ENCODE data around the gene PRRT1. TPM values are rescaled to one million over a fixed set of nuclear protein-coding genes. Genes with fewer than 3 reads are reported as not detected.

PRRT1 gene
- total RNA-seq, 1 donor from 2014 or later, result 1.4 TPM

GRCh38 chr6:32184084-32184640, 32.4 kb upstream of the PRRT1 start, which contains the start of gene AGER:
AGER (minus strand) TSS chr6:32184253; CDS start chr6:32184222, 31 bp downstream.
- intact Hi-C loops (cut with DNase I), result loop anchor here (10.0 kb wide), 1 partner anchor 639 kb away; the partner anchor contains the start of genes ATP6V1G2, DDX39B and NFKBIL1
- no peak for TF ChIP-seq CTCF (IDR thresholded peaks at IDR 0.05)
- peaks cover 44 to 48% of the 10 kb centered on the region in 2 donors for H3K36me3 ChIP-seq
- H3K27me3 ChIP-seq, result no peaks in the 10 kb centered on the region
- H3K4me1 ChIP-seq, result peaks cover 1 to 19% of the 10 kb centered on the region in 2 donors
- no peaks in the 10 kb centered on the region for H3K9me3 ChIP-seq
- H3K4me3 ChIP-seq, result no peak within 1 kb of the TSS
- H3K27ac ChIP-seq, result peak within 1 kb of the TSS; percentile 59 to 77
- no peak for DNase-seq (ENCODE audit: low spot score in 2 of 2)

- Histone ChIP-seq H3K9me3 (no peaks in the 10 kb centered on the region), H3K36me3 (peaks cover 44 to 48% of the 10 kb centered on the region in 2 donors), H3K4me3 (no peak overlapping the region), H3K27ac (peak overlapping the region; percentile 20 to 77), H3K4me1 (peaks cover 3 to 20% of the 10 kb centered on the region in 2 donors), H3K27me3 (no peaks in the 10 kb centered on the region)
- TF ChIP-seq CTCF (IDR thresholded peaks at IDR 0.05), result no peak
- DNase-seq (ENCODE audit: low spot score in 2 of 2), result no peak
- intact Hi-C loops (cut with DNase I), result loop anchor here (10.0 kb wide), 1 partner anchor 639 kb away; the partner anchor contains the start of genes ATP6V1G2, DDX39B and NFKBIL1
Measured at GRCh38 chr6:32183483-32184083, 31.8 kb upstream of the PRRT1 start.

- peak overlapping the region; percentile 13 to 27 for H3K27ac ChIP-seq
- H3K4me3 ChIP-seq, result no peak overlapping the region
- no peak for TF ChIP-seq CTCF (IDR thresholded peaks at IDR 0.05)
- no peak for DNase-seq (ENCODE audit: low spot score in 2 of 2)
- H3K9me3 ChIP-seq, result no peaks in the 10 kb centered on the region
- peaks cover 3 to 15% of the 10 kb centered on the region in 2 donors for H3K4me1 ChIP-seq
- intact Hi-C loops (cut with DNase I), result loop anchor here (10.0 kb wide), 1 partner anchor 638 kb away; the partner anchor contains the start of genes ATP6V1G2, DDX39B and NFKBIL1
- no peaks in the 10 kb centered on the region for H3K27me3 ChIP-seq
- H3K36me3 ChIP-seq, result peaks cover 44 to 46% of the 10 kb centered on the region in 2 donors
Measured at GRCh38 chr6:32183030-32183429, 31.3 kb upstream of the PRRT1 start.

GRCh38 chr6:32182555-32182981, 30.8 kb upstream of the PRRT1 start:
- intact Hi-C loops (cut with DNase I), result loop anchor here (10.0 kb wide), 1 partner anchor 638 kb away; the partner anchor contains the start of genes ATP6V1G2, DDX39B and NFKBIL1
- TF ChIP-seq CTCF (IDR thresholded peaks at IDR 0.05), result no peak
- peaks cover 40 to 42% of the 10 kb centered on the region in 2 donors for H3K36me3 ChIP-seq
- H3K4me3 ChIP-seq, result no peak overlapping the region
- peaks cover 3 to 15% of the 10 kb centered on the region in 2 donors for H3K4me1 ChIP-seq
- no peak for DNase-seq (ENCODE audit: low spot score in 2 of 2)
- peak overlapping the region; percentile 22 to 27 for H3K27ac ChIP-seq
- no peaks in the 10 kb centered on the region for H3K27me3 ChIP-seq
- no peaks in the 10 kb centered on the region for H3K9me3 ChIP-seq

GRCh38 chr6:32181915-32182529, 30.3 kb upstream of the PRRT1 start:
- Histone ChIP-seq H3K36me3 (peaks cover 34 to 36% of the 10 kb centered on the region in 2 donors), H3K9me3 (no peaks in the 10 kb centered on the region), H3K27ac (peak overlapping the region; percentile 22 to 27), H3K4me3 (no peak overlapping the region), H3K4me1 (peaks cover 3 to 15% of the 10 kb centered on the region in 2 donors), H3K27me3 (no peaks in the 10 kb centered on the region)
- DNase-seq (ENCODE audit: low spot score in 2 of 2), result no peak
- intact Hi-C loops (cut with DNase I), result loop anchor here (10.0 kb wide), 1 partner anchor 637 kb away; the partner anchor contains the start of genes ATP6V1G2, DDX39B and NFKBIL1
- TF ChIP-seq CTCF (IDR thresholded peaks at IDR 0.05), result no peak
